C4-2B (cell line): Measurements from ENCODE around the gene ETV5.
"Not testable (repeated sequence)": the region's sequence is repeated elsewhere in the genome, so short reads cannot be mapped to it uniquely, and the experiment has no call there.

ENCODE experiments used
- H3K27ac ChIP-seq: fragments of 450-650 bp; 2 replicates; pipeline ENCODE4 v1.5.1; 2017
- ZFX ChIP-seq: fragments of 450-650 bp; IDR thresholded peaks from 2 replicates; pipeline ENCODE4 v1.6.1; 2017
- TF ChIP-seq, protein P1 (sequence below): fragments of 450-650 bp; conservative IDR thresholded peaks from 2 replicates; pipeline ENCODE4 v1.5.1; 2017; ENCODE audit warnings: mild to moderate bottlenecking

Gene ETV5

DNA sequence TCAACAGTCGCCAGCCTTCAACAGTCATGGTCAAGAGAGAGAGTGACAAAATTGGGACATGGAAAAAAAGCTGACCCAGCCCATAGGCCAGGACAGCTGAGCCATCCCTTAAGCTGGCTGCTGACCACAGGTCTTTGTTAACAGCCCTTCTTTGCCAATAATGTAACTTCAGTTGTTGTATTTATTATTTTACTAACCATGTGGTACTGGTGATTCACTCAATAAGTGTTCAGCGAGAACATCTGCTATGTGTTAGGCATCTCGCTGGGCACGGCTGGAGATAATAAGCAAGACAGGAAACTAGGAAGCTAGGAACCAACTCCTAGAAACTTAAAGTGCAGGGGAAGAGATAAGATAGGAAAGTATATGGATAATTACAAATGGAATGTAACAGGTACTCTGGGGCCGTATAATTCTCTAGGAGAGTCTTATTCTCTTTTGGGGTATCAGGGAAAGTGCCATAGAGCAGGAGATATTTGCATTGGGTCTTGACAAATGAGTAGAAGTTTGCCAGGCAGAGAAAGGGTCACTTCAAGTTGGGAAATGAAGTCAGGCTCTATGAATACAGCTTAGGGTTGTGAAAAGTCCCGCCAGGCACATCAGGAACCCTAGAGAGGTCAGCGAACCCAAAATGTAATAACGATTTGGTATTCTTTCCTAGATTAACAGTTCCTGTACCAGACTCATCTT is 87.1 kb downstream of the ETV5 start:
- TF ChIP-seq, protein P1, sequence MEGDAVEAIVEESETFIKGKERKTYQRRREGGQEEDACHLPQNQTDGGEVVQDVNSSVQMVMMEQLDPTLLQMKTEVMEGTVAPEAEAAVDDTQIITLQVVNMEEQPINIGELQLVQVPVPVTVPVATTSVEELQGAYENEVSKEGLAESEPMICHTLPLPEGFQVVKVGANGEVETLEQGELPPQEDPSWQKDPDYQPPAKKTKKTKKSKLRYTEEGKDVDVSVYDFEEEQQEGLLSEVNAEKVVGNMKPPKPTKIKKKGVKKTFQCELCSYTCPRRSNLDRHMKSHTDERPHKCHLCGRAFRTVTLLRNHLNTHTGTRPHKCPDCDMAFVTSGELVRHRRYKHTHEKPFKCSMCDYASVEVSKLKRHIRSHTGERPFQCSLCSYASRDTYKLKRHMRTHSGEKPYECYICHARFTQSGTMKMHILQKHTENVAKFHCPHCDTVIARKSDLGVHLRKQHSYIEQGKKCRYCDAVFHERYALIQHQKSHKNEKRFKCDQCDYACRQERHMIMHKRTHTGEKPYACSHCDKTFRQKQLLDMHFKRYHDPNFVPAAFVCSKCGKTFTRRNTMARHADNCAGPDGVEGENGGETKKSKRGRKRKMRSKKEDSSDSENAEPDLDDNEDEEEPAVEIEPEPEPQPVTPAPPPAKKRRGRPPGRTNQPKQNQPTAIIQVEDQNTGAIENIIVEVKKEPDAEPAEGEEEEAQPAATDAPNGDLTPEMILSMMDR: no peak
- no peak overlapping the region for H3K27ac ChIP-seq

GRCh38 chr3:186021250-186021649 is 87.6 kb downstream of the ETV5 start:
- not testable (repeated sequence) for H3K27ac ChIP-seq

- not testable (repeated sequence) for H3K27ac ChIP-seq
Observed at GRCh38 chr3:186019288-186019687, 89.6 kb downstream of the ETV5 start.

DNA sequence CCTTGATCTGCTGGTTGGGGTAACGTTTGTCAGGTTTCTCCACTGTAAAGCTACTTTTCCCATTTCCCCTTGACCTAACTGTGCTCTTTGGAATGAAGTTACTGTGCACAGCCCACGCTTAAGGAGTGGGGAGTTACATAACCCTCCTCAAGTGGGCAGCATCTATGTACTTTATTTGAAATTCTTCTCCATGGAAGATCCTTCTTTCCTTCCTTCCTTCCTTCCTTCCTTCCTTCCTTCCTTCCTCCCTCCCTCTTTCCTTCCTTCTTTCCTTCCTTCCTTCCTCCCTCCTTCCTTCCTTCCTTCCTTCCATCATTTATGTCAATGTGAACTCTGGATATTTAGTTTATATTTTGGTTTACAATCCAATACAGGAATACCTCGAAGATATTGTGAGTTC is 94.0 kb downstream of the ETV5 start:
- no peak overlapping the region for H3K27ac ChIP-seq
- no peak for TF ChIP-seq ZFX
- TF ChIP-seq, protein P1: no peak

GRCh38 chr3:186013312-186013711 is 95.6 kb downstream of the ETV5 start:
- no peak overlapping the region for H3K27ac ChIP-seq
- no peak for TF ChIP-seq ZFX
- TF ChIP-seq, protein P1: no peak

DNA sequence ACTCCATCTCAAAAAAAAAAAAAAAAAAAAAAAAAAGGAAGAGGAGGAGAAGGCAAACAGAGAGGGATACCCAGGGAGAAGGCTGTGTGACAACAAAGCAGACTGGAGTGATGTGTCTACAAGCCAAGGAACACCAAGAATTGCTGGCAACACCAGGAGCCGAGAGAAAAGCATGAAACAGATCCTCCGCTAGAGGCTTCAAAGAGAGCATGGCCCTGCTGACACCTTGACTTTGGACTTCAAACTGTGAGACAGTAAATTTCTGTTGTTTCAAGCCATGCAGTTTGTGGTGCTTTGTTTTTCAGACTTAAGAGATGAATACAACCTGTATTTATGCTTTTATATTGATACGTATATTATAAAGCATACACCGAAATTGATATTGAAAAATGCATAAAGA is 96.8 kb downstream of the ETV5 start:
- H3K27ac ChIP-seq: no peak overlapping the region
- TF ChIP-seq ZFX: no peak
- TF ChIP-seq, protein P1: no peak

DNA sequence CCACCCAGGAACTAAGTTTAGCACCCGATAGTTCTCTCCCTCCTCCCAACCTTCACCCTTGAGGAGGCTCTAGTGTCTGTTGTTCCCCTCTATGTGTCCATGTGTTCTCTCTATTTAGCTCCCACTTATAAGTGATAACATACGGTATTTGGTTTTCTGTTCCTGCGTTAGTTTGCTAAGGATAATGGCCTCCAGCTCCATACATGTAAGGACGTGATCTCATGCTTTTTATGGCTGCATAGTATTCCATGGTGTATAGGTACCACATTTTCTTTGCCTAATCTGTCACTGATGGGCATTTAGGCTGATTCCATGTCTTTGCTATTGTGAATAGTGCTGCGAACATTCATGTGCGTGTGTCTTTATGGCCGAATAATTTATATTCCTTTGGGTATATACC is 104.2 kb downstream of the ETV5 start:
- no peak overlapping the region for H3K27ac ChIP-seq
- no peak for TF ChIP-seq ZFX
- TF ChIP-seq, protein P1: no peak

GRCh38 chr3:186004209-186004608 is 104.7 kb downstream of the ETV5 start:
- TF ChIP-seq ZFX: no peak
- TF ChIP-seq, protein P1: no peak
- no peak overlapping the region for H3K27ac ChIP-seq
